HUES48 (cell line): ENCODE results near the gene JUP.
A peak's percentile ranks its signal among the peaks of the same experiment; 100 is the strongest.
"Not testable (repeated sequence)": the region's sequence is repeated elsewhere in the genome, so short reads cannot be mapped to it uniquely, and the experiment has no call there.

ENCODE experiments used
- H3K27ac ChIP-seq: one replicate; pipeline ENCODE4 v1.7.0; 2013; ENCODE audit warnings: low read depth, low read length, inconsistent platforms
- H3K27me3 ChIP-seq: 2 replicates; pipeline ENCODE4 v1.6.1; 2013; ENCODE audit warnings: mild to moderate bottlenecking, low read length; ENCODE audit not compliant: control insufficient read depth, insufficient read depth
- H3K36me3 ChIP-seq: 2 replicates; pipeline ENCODE4 v1.6.1; 2013; ENCODE audit warnings: low read length; ENCODE audit not compliant: control insufficient read depth, insufficient read depth
- H3K4me1 ChIP-seq: 2 replicates; pipeline ENCODE4 v1.6.1; 2013; ENCODE audit warnings: mild to moderate bottlenecking, low read length; ENCODE audit not compliant: control insufficient read depth, insufficient read depth
- H3K4me3 ChIP-seq: 2 replicates; pipeline ENCODE4 v1.5.1; 2013; ENCODE audit warnings: mild to moderate bottlenecking, low read depth, low read length
- H3K9ac ChIP-seq: 2 replicates; pipeline ENCODE4 v1.6.1; 2013; ENCODE audit warnings: mild to moderate bottlenecking, low read depth, low read length, moderate library complexity
- H3K9me3 ChIP-seq: 2 replicates; pipeline ENCODE4 v1.6.1; 2013; ENCODE audit warnings: low read length; ENCODE audit not compliant: control insufficient read depth, insufficient read depth

Gene JUP

GRCh38 chr17:41786227-41787020, at the start of gene JUP:
Gene JUP (minus strand): TSS chr17:41786711. CDS start chr17:41771854, 14,857 bp downstream.
- Histone ChIP-seq H3K4me1 (peaks cover 21% of the 10 kb centered on the region), H3K4me3 (peak within 1 kb of the TSS; percentile 73), H3K27me3 (no peaks in the 10 kb centered on the region), H3K9ac (peak within 1 kb of the TSS; percentile 74), H3K36me3 (no peaks in the 10 kb centered on the region), H3K27ac (peak within 1 kb of the TSS; percentile 96), H3K9me3 (no peaks in the 10 kb centered on the region)

GRCh38 chr17:41835800-41836549, 49.5 kb upstream of the JUP start, which contains the start of gene NT5C3B:
Gene NT5C3B (minus strand): TSS chr17:41836232. CDS start chr17:41836193, 39 bp downstream.
- peak within 1 kb of the TSS; percentile 83 for H3K4me3 ChIP-seq
- H3K9ac ChIP-seq: peak within 1 kb of the TSS; percentile 61; the same call in 1 of the 2 replicates
- no peaks in the 10 kb centered on the region for H3K9me3 ChIP-seq
- peaks cover 24% of the 10 kb centered on the region for H3K36me3 ChIP-seq
- H3K27me3 ChIP-seq: peaks cover 7% of the 10 kb centered on the region
- H3K4me1 ChIP-seq: peaks cover 6% of the 10 kb centered on the region; the same call in 1 of the 2 replicates
- no peak within 1 kb of the TSS for H3K27ac ChIP-seq

DNA sequence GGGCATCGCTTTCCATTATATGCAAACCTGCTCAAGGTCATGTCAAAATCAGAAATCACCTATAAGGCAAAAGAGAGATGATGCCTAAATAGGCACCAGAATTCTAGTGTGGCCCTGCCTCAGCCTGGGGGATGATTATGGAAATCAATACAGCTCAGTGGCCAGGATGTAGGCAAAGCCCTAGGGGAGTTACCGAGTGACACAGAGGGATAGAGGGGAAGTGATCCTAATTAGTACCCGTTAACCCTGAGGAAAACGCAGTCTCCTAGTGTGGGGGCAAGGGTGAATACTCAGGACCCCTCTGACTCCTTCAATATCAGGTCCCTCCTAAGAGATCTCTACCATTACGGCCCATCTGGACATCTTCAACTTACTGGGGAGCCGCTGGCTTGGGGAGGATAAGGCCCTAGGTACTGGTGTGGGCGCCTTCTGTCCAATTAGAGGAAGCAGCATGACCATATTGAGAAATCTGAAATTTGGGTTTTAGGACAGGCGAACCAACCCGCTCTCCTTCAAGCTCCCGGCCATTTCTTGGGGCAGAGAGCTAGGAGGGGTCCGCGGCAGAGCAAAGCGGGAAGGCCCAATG, 48.8 kb upstream of the JUP start:
- Histone ChIP-seq H3K9ac (peak overlapping the region; percentile 61; the same call in 1 of the 2 replicates), H3K9me3 (no peaks in the 10 kb centered on the region), H3K27me3 (peaks cover 7% of the 10 kb centered on the region), H3K4me1 (peaks cover 6% of the 10 kb centered on the region; the same call in 1 of the 2 replicates), H3K36me3 (peaks cover 31% of the 10 kb centered on the region), H3K4me3 (peak overlapping the region; percentile 83), H3K27ac (no peak overlapping the region)

- H3K27me3 ChIP-seq, H3K4me1 ChIP-seq, H3K9me3 ChIP-seq, H3K27ac ChIP-seq, H3K4me3 ChIP-seq, H3K9ac ChIP-seq: not testable (repeated sequence)
- peaks cover 75% of the 10 kb centered on the region for H3K36me3 ChIP-seq
Measured at GRCh38 chr17:41829961-41830360, 43.5 kb upstream of the JUP start.

- no peak overlapping the region for H3K9ac ChIP-seq
- no peaks in the 10 kb centered on the region for H3K4me1 ChIP-seq
- H3K4me3 ChIP-seq: no peak overlapping the region
- H3K36me3 ChIP-seq: peaks cover 72% of the 10 kb centered on the region
- no peaks in the 10 kb centered on the region for H3K27me3 ChIP-seq
- no peak overlapping the region for H3K27ac ChIP-seq
- H3K9me3 ChIP-seq: no peaks in the 10 kb centered on the region
Measured at GRCh38 chr17:41825175-41825845, 38.8 kb upstream of the JUP start.

- H3K4me1 ChIP-seq: peaks cover 9% of the 10 kb centered on the region
- H3K27me3 ChIP-seq: no peaks in the 10 kb centered on the region
- no peak overlapping the region for H3K27ac ChIP-seq
- no peaks in the 10 kb centered on the region for H3K9me3 ChIP-seq
- no peak overlapping the region for H3K9ac ChIP-seq
- peaks cover 73% of the 10 kb centered on the region for H3K36me3 ChIP-seq
- H3K4me3 ChIP-seq: no peak overlapping the region
Measured at GRCh38 chr17:41824086-41824485, 37.6 kb upstream of the JUP start.

DNA sequence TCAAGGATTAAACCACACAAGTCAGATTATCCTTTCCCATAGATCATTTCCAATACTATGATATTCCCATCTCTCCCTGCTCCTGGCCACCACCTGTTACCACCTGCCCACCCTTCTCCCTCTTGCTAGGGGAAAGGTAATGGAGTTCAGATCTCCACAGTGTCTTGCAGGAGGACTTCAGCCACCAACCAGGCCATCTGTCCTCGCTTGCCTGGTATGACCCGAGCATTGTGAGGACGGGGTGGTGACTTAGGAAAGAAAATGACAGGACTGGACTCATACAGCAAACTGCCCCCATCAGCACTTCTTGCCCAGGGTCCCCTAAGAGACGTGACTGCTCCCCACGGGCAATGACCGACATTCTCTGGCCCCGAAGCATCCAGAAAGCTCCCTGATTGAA, 37.1 kb upstream of the JUP start:
- Histone ChIP-seq H3K36me3 (peaks cover 70% of the 10 kb centered on the region), H3K27ac (no peak overlapping the region), H3K4me3 (no peak overlapping the region), H3K9me3 (no peaks in the 10 kb centered on the region), H3K4me1 (peaks cover 11% of the 10 kb centered on the region), H3K9ac (no peak overlapping the region), H3K27me3 (no peaks in the 10 kb centered on the region)

DNA sequence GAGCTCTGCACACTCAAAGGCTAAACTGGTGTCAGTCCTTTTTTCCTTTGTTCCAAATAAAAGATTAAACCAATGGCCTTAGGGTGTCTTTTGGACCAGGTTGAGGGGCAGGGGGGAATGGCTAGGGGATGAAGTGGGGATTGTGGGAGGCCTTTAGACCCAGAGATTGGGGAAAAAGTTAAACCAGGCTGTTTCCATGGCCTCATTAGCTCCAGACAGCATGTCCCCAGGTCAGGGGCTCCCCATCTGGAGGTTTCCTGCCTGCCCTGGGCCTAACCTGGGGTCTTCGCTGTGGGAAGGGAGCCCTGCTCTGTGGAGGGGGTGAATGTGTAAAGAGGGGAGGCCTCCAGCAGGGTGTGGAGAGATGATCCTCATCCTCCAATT, 36.6 kb upstream of the JUP start:
- H3K4me1 ChIP-seq: peaks cover 11% of the 10 kb centered on the region
- no peak overlapping the region for H3K4me3 ChIP-seq
- no peak overlapping the region for H3K27ac ChIP-seq
- no peaks in the 10 kb centered on the region for H3K9me3 ChIP-seq
- peaks cover 70% of the 10 kb centered on the region for H3K36me3 ChIP-seq
- H3K9ac ChIP-seq: no peak overlapping the region
- H3K27me3 ChIP-seq: no peaks in the 10 kb centered on the region

DNA sequence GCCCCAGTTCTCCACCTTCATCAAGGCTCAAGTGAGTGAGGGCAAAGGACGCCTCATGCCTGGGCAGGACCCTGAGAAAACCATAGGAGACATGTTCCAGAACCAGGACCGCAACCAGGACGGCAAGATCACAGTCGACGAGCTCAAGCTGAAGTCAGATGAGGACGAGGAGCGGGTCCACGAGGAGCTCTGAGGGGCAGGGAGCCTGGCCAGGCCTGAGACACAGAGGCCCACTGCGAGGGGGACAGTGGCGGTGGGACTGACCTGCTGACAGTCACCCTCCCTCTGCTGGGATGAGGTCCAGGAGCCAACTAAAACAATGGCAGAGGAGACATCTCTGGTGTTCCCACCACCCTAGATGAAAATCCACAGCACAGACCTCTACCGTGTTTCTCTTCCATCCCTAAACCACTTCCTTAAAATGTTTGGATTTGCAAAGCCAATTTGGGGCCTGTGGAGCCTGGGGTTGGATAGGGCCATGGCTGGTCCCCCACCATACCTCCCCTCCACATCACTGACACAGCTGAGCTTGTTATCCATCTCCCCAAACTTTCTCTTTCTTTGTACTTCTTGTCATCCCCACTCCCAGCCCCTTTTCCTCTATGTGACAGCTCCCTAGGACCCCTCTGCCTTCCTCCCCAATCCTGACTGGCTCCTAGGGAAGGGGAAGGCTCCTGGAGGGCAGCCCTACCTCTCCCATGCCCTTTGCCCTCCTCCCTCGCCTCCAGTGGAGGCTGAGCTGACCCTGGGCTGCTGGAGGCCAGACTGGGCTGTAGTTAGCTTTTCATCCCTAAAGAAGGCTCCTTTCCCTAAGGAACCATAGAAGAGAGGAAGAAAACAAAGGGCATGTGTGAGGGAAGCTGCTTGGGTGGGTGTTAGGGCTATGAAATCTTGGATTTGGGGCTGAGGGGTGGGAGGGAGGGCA, 36.0 kb upstream of the JUP start:
- H3K9me3 ChIP-seq: no peaks in the 10 kb centered on the region
- H3K9ac ChIP-seq: no peak overlapping the region
- H3K4me3 ChIP-seq: no peak overlapping the region
- no peaks in the 10 kb centered on the region for H3K27me3 ChIP-seq
- H3K4me1 ChIP-seq: peaks cover 11% of the 10 kb centered on the region
- peaks cover 66% of the 10 kb centered on the region for H3K36me3 ChIP-seq
- H3K27ac ChIP-seq: no peak overlapping the region

DNA sequence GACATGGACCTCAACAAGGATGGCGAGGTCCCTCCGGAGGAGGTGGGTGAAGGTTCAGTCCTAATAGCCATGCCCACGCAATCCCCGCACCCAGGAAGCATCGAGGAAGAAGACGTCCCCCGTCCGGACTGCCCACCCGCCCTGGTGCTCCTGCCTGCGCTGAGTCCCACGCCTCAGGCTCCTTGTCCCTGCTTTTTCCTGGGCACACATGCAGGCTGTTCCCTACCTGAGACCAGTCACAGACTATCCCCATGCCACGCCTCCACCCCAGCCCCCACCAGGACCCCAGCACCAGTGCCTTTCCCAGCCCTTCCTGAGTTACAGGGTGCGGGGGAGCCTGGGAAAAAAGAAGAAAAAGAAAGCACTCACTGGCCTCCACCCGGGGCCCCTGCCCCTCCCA, 35.3 kb upstream of the JUP start:
- Histone ChIP-seq H3K27me3 (no peaks in the 10 kb centered on the region), H3K4me3 (no peak overlapping the region), H3K27ac (no peak overlapping the region), H3K4me1 (peaks cover 11% of the 10 kb centered on the region), H3K9me3 (no peaks in the 10 kb centered on the region), H3K36me3 (peaks cover 62% of the 10 kb centered on the region), H3K9ac (no peak overlapping the region)
